K562 (cell line): ENCODE measurements around the gene CD79A. TPM values are rescaled to one million over a fixed set of nuclear protein-coding genes. Genes with fewer than 3 reads are reported as not detected.
A peak's percentile ranks its signal among the peaks of the same experiment; 100 is the strongest.

ENCODE experiments used
- ATAC-seq: fragments of 200-7000 bp; cut with Tn5 transposase; 3 replicates; pipeline ENCODE4 v1.9.1; 2020; ENCODE audit warnings: moderate library complexity
- BruUV-seq: library from RNA; stranded (reverse); fragments of 400-500 nt; replicated peaks from 2 replicates; lab custom pipeline; 2021; lab: Mats Ljungman, UMichigan
- CTCF ChIA-PET: fragments of 300-600 bp; formaldehyde crosslinking; extraction: SDS; loops from one replicate; lab custom pipeline; 2021; ENCODE audit warnings: low intra/inter-chr PET ratio; lab: Yijun Ruan, JAX
- POLR2A ChIA-PET: fragments of 300-600, 350-650 bp; sonication (Branson Sonifier 250); formaldehyde crosslinking; extraction: SDS; loops from one replicate; lab custom pipeline; 2021; ENCODE audit warnings: antibody characterized with exemption, inconsistent platforms; lab: Yijun Ruan, JAX
- DNase-seq, 4 experiments: peaks; one replicate each; pipeline versions ENCODE4 v3.0.0 to v3.0.0-alpha.2; 2011 to 2018; ENCODE audit warnings: low spot score in 3 of 4, mixed read lengths in 3 of 4; ENCODE audit errors: extremely low read depth in 1 of 4
- FAIRE-seq: peaks from 2 replicates; lab custom pipeline; 2011; peaks lifted over from hg19 to GRCh38; lab: Jason Lieb, UNC
- H2AFZ ChIP-seq: 2 replicates; pipeline ENCODE4 v1.6.0; 2011; ENCODE audit warnings: low read depth, low read length, control low read depth, inconsistent platforms
- H3K27ac ChIP-seq: fragments of 200-600 bp; 3 replicates; pipeline ENCODE4 v1.8.0; 2011; ENCODE audit warnings: low read depth, mild to moderate bottlenecking, control low read depth, inconsistent platforms, low read length, moderate library complexity, mixed read lengths; ENCODE audit errors: extremely low read depth
- H3K27me3 ChIP-seq, 2 experiments: fragments of 300-600 bp in 1 of 2; 2 replicates in 1 of 2; 3 replicates in 1 of 2; pipeline versions ENCODE4 v1.6.0 to v1.8.0; 2011; ENCODE audit warnings: inconsistent platforms in 2 of 2, low read length in 2 of 2, mild to moderate bottlenecking in 1 of 2, mixed read lengths in 1 of 2, moderate library complexity in 1 of 2; ENCODE audit not compliant: control insufficient read depth in 2 of 2, insufficient read depth in 2 of 2
- H3K36me3 ChIP-seq: fragments of 300-600 bp; 3 replicates; pipeline ENCODE4 v1.8.0; 2011; ENCODE audit warnings: mild to moderate bottlenecking, low read length, inconsistent platforms; ENCODE audit not compliant: control insufficient read depth, insufficient read depth
- H3K4me1 ChIP-seq, 2 experiments: fragments of 200-600 bp in 1 of 2; replicated peaks in 1 of 2; 2 replicates in 1 of 2; 3 replicates in 1 of 2; pipeline versions ENCODE4 v1.5.1 to v1.8.0; 2011; ENCODE audit warnings: inconsistent platforms in 2 of 2, low read length in 2 of 2, mild to moderate bottlenecking in 1 of 2, mixed read lengths in 1 of 2, moderate library complexity in 1 of 2; ENCODE audit not compliant: control insufficient read depth in 2 of 2, insufficient read depth in 2 of 2
- H3K4me2 ChIP-seq: 2 replicates; pipeline ENCODE4 v1.6.1; 2011; ENCODE audit warnings: low read length, control low read depth, inconsistent platforms, mixed read lengths; ENCODE audit not compliant: insufficient read depth
- H3K4me3 ChIP-seq: fragments of 200-600 bp; sonication (generic), shearing (Covaris generic); 2 replicates; pipeline ENCODE4 v1.5.1; 2016; ENCODE audit warnings: control low read depth, inconsistent platforms
- H3K79me2 ChIP-seq: fragments of 200-600 bp; 3 replicates; pipeline ENCODE4 v1.8.0; 2011; ENCODE audit warnings: low read length, inconsistent platforms; ENCODE audit not compliant: control insufficient read depth, insufficient read depth
- H3K9ac ChIP-seq, 2 experiments: 2 replicates each; pipeline versions ENCODE4 v1.6.0 to v1.6.1; 2011; ENCODE audit warnings: low read depth in 2 of 2, low read length in 2 of 2, control low read depth in 1 of 2, inconsistent platforms in 1 of 2, mild to moderate bottlenecking in 1 of 2, mixed read lengths in 1 of 2; ENCODE audit not compliant: insufficient read depth in 1 of 2
- H3K9me1 ChIP-seq: one replicate; pipeline ENCODE4 v1.6.0; 2011; ENCODE audit warnings: inconsistent platforms, mild to moderate bottlenecking, low read length, moderate library complexity; ENCODE audit not compliant: control insufficient read depth, insufficient read depth
- H3K9me3 ChIP-seq: replicated peaks from 2 replicates; pipeline ENCODE4 v1.5.1; 2011; ENCODE audit warnings: low read depth, low read length, inconsistent platforms; ENCODE audit not compliant: control insufficient read depth, insufficient read depth
- H4K20me1 ChIP-seq: replicated peaks from 2 replicates; pipeline ENCODE4 v1.6.1; 2011; ENCODE audit warnings: low read length, inconsistent platforms, mixed read lengths; ENCODE audit not compliant: control insufficient read depth, insufficient read depth
- DMBX1 ChIP-seq: fragments of 250-450 bp; sonication (Bioruptor Pico); IDR thresholded peaks from 2 replicates; pipeline ENCODE4 v1.8.0; 2022; ENCODE audit warnings: inconsistent platforms, mild to moderate bottlenecking, moderate library complexity, borderline replicate concordance
- ERF ChIP-seq: fragments of 450-650 bp; formaldehyde crosslinking; IDR thresholded peaks from 2 replicates; pipeline ENCODE4 v1.4.0; 2020; ENCODE audit warnings: mild to moderate bottlenecking, mixed read lengths
- HES1 ChIP-seq: fragments of 450-650 bp; IDR thresholded peaks from 2 replicates; pipeline ENCODE4 v1.6.1; 2016; ENCODE audit warnings: low read depth, mild to moderate bottlenecking, moderate library complexity
- MXI1 ChIP-seq: IDR thresholded peaks from 2 replicates; pipeline ENCODE4 v1.6.1; 2011; ENCODE audit warnings: low read depth, mild to moderate bottlenecking, improper control_type of control experiment, low read length
- POLR2G ChIP-seq: fragments of 200-400 bp; formaldehyde crosslinking; IDR thresholded peaks from 2 replicates; pipeline ENCODE4 v1.6.1; 2017; ENCODE audit warnings: low read depth, mild to moderate bottlenecking, antibody characterized with exemption, low read length, moderate library complexity
- THAP7 ChIP-seq: fragments of 250-450 bp; sonication (Bioruptor Pico); IDR thresholded peaks from 2 replicates; pipeline ENCODE4 v1.5.0; 2021
- ZBTB26 ChIP-seq: fragments of 450-650 bp; formaldehyde crosslinking; IDR thresholded peaks from 2 replicates; pipeline ENCODE4 v1.4.0; 2022; ENCODE audit warnings: missing genetic modification characterization
- ZBTB8A ChIP-seq: fragments of 450-650 bp; IDR thresholded peaks from 2 replicates; pipeline ENCODE4 v1.6.1; 2018; ENCODE audit warnings: mild to moderate bottlenecking, moderate library complexity; ENCODE audit not compliant: partially characterized antibody
- ZNF253 ChIP-seq: fragments of 250-450 bp; sonication (Bioruptor Pico); conservative IDR thresholded peaks from 2 replicates; pipeline ENCODE4 v1.6.1; 2021; ENCODE audit warnings: mild to moderate bottlenecking
- WGBS: fragments of 100-300 bp; shearing (Covaris generic); methylation state at CpG from one replicate; pipeline ENCODE4 v1.1.6; 2016; ENCODE audit warnings: low coverage, mixed read lengths; ENCODE audit not compliant: insufficient coverage; ENCODE audit errors: missing lambda C conversion rate; 5-methylcytosine and 5-hydroxymethylcytosine counted together
- in situ Hi-C: fragments of 300-500 bp; cut with MboI; formaldehyde crosslinking; loops from 4 replicates; pipeline ENCODE4 v1.15.0; 2018; ENCODE audit warnings: inconsistent platforms, mixed read lengths
- intact Hi-C: fragments of 100-400 bp; cut with micrococcal nuclease; formaldehyde crosslinking; loops from 2 replicates; pipeline ENCODE4 v1.14.2; 2022
- polyA plus RNA-seq, 8 experiments: library from polyadenylated mRNA; depleted of rRNA in 4 of 8; stranded (reverse) in 5 of 8; unstranded in 3 of 8; fragments of >200 nt; fragmentation: Nextera tagmentation in 2 of 8; fragmentation: Illumina TruSeq in 1 of 8; extraction: Ambion mirVana in 2 of 8; extraction: Trizol in 1 of 8; gene quantifications; 2 replicates each; pipeline versions ENCODE4 v1.2.1 to v1.2.3, GENCODE V29; 2011 to 2014; ENCODE audit warnings: inconsistent platforms in 1 of 8, missing spikeins in 1 of 8
- total RNA-seq, 7 experiments: library from RNA; depleted of rRNA in 6 of 7; stranded (reverse); fragments of >200 nt in 6 of 7; fragmentation: Illumina TruSeq in 2 of 7; extraction: Trizol in 2 of 7; gene quantifications; 2 replicates each; pipeline versions ENCODE4 v1.2.1 to v1.2.3, GENCODE V29; 2011 to 2021; ENCODE audit warnings: low replicate concordance in 1 of 7

The CD79A gene
- total and polyA plus RNA-seq, 9 of the 15 experiments (the other 6 are each of a cell fraction or from before 2014, with no cell fraction given) = 0.04 to 0.72 (median 0.17) TPM; not detected in 3

GRCh38 chr19:41871573-41872383 lies 5.3 kb upstream of the CD79A start:
- no peak overlapping the region for H3K4me3 ChIP-seq
- no peak overlapping the region for H3K4me2 ChIP-seq
- peaks cover 19% of the 10 kb centered on the region for H3K79me2 ChIP-seq
- no peaks in the 10 kb centered on the region for H3K9me1 ChIP-seq
- ChIA-PET POLR2A (interaction anchor here (1.4 to 6.2 kb wide), 4 partner anchors 8 to 87 kb away, joined by 3 to 54 read pairs (median 20); partner anchors contain the start of genes RABAC1 and RPS19), CTCF (interaction anchor here (5.4 kb wide), 1 partner anchor 80 kb away, joined by 35 read pairs; no protein-coding TSS in a partner anchor)
- in situ Hi-C loops = loop anchor here (5.0 kb wide), 1 partner anchor 76 kb away; no protein-coding TSS in a partner anchor
- peak; percentile 46 for ATAC-seq
- H3K4me1 ChIP-seq = peaks cover 7 to 27% of the 10 kb centered on the region in 2 experiments; a peak in 4 of 5 replicates
- H3K9ac ChIP-seq = 0 out of 4 replicates have a peak overlapping the region, but pooled peaks of 1 of the 2 experiments have one; percentile 14
- WGBS = 55% methylated on average over 13 of the region's 16 CpGs
- H2AFZ ChIP-seq = no peak overlapping the region
- DNase-seq = peak in 1 of 4 experiments; percentile 38
- peak overlapping the region; percentile 40; the same call in 1 of the 3 replicates for H3K27ac ChIP-seq
- no peaks in the 10 kb centered on the region for H3K27me3 ChIP-seq
- FAIRE-seq = no peak
- intact Hi-C loops = loop anchor here (2.0 kb wide), 1 partner anchor 87 kb away; the partner anchor contains the start of gene RABAC1
- BruUV-seq = no TSS peak
- H3K9me3 ChIP-seq = no peaks in the 10 kb centered on the region
- H3K36me3 ChIP-seq = peaks cover 50% of the 10 kb centered on the region; the same call in 2 of the 3 replicates
- peaks cover 43% of the 10 kb centered on the region for H4K20me1 ChIP-seq
- TF ChIP-seq POLR2G (peak; percentile 76), MXI1 (no peak), DMBX1 (CRISPR knock-in tag) (0 out of 2 replicates have a peak, but pooled peaks have one; percentile 26), ERF (CRISPR knock-in tag) (0 out of 2 replicates have a peak, but pooled peaks have one; percentile 68), ZNF253 (CRISPR knock-in tag) (0 out of 2 replicates have a peak, but pooled peaks have one; percentile 32), HES1 (no peak), THAP7 (CRISPR knock-in tag) (no peak), ZBTB26 (CRISPR knock-in tag) (no peak), ZBTB8A (no peak)
